HG03457 (cell line): Measurements from ENCODE around the gene MRPL28.
"Not testable (repeated sequence)": the region's sequence is repeated elsewhere in the genome, so short reads cannot be mapped to it uniquely, and the experiment has no call there.

Source experiments
- ATAC-seq: cut with Tn5 transposase; IDR thresholded peaks from one replicate; pipeline ENCODE4 v1.9.1; 2021; ENCODE audit warnings: moderate number of reproducible peaks; ENCODE audit not compliant: unreplicated experiment

Gene MRPL28

GRCh38 chr16:370443-370842, at the start of gene MRPL28:
Gene MRPL28, minus strand, starts transcription at chr16:370538. Its CDS starts 320 bp downstream, at chr16:370218.
- peak; percentile 35 for ATAC-seq

GRCh38 chr16:415170-415498, 44.8 kb upstream of the MRPL28 start:
- not testable (repeated sequence) for ATAC-seq

- ATAC-seq = no peak
Measured at GRCh38 chr16:414395-415169, 44.2 kb upstream of the MRPL28 start.

GRCh38 chr16:411576-412265, 41.4 kb upstream of the MRPL28 start:
- ATAC-seq = no peak

- no peak for ATAC-seq
Measured at GRCh38 chr16:410516-411178, 40.3 kb upstream of the MRPL28 start.

GRCh38 chr16:407253-407652, 36.9 kb upstream of the MRPL28 start:
- ATAC-seq = no peak

- no peak for ATAC-seq
Measured at GRCh38 chr16:405548-406506, 35.5 kb upstream of the MRPL28 start.

GRCh38 chr16:404971-405486, 34.7 kb upstream of the MRPL28 start:
- no peak for ATAC-seq

- ATAC-seq = peak; percentile 40
Measured at GRCh38 chr16:401468-402348, 31.4 kb upstream of the MRPL28 start, which contains the start of gene DECR2. Gene DECR2, plus strand, starts transcription at chr16:401885. Its CDS starts 79 bp downstream, at chr16:401964.

GRCh38 chr16:400061-400591, 29.8 kb upstream of the MRPL28 start:
- no peak for ATAC-seq

GRCh38 chr16:399340-400019, 29.1 kb upstream of the MRPL28 start:
- no peak for ATAC-seq

GRCh38 chr16:398561-399339, 28.4 kb upstream of the MRPL28 start:
- no peak for ATAC-seq

- no peak for ATAC-seq
Measured at GRCh38 chr16:397736-398332, 27.5 kb upstream of the MRPL28 start.

GRCh38 chr16:397135-397661, 26.9 kb upstream of the MRPL28 start, which contains the start of gene NME4:
Gene NME4, plus strand, starts transcription at chr16:397199. Its CDS starts 24 bp downstream, at chr16:397223.
- ATAC-seq = no peak

GRCh38 chr16:396605-397004, 26.3 kb upstream of the MRPL28 start:
- ATAC-seq = no peak

- no peak for ATAC-seq
Measured at GRCh38 chr16:396199-396598, 25.9 kb upstream of the MRPL28 start.

- no peak for ATAC-seq
Measured at GRCh38 chr16:392450-393030, 22.2 kb upstream of the MRPL28 start.
